ENCODE results near the gene TIMM13. TPM values are rescaled to one million over a fixed set of nuclear protein-coding genes. Genes with fewer than 3 reads are reported as not detected.

TIMM13 gene
- polyA plus RNA-seq, 1 donor (not counting 4 experiments of a cell fraction or from before 2014, with no cell fraction given): 45.0 TPM

GRCh38 chr19:2443116-2443784 lies 15.9 kb upstream of the TIMM13 start:
- dilution Hi-C loops (cut with MboI; ENCODE audit: extremely low pct_ligation_motif_present, low sequenced_read_pairs): no loop called here
- H3K27ac ChIP-seq (ENCODE audit: control insufficient read depth, insufficient read depth, low read length): no peak overlapping the region
- H3K4me2 ChIP-seq (ENCODE audit: control insufficient read depth, extremely low read depth, insufficient read depth, low read depth, low read length): no peak overlapping the region
- no peak overlapping the region for H3K4me3 ChIP-seq (ENCODE audit: control insufficient read depth in 2 of 3, extremely low read depth in 1 of 3, insufficient read depth in 2 of 3, low read depth in 1 of 3, low read length in 3 of 3)
- no peak for FAIRE-seq
- H3K9me3 ChIP-seq (ENCODE audit: control insufficient read depth, low read depth, low read length): no peaks in the 10 kb centered on the region
- no peak for TF ChIP-seq CTCF (optimal IDR thresholded peaks at IDR 0.05 in 1 of 3, IDR thresholded peaks at IDR 0.05 in 1 of 3, conservative IDR thresholded peaks at IDR 0.05 in 1 of 3; ENCODE audit: extremely low read depth in 1 of 3, insufficient read depth in 2 of 3, low read length in 3 of 3)
- no peak for TF ChIP-seq EZH2 (IDR thresholded peaks at IDR 0.05; ENCODE audit: low read length)
- H3K36me3 ChIP-seq (ENCODE audit: control insufficient read depth in 2 of 2, extremely low read depth in 1 of 2, insufficient read depth in 2 of 2, low read length in 2 of 2): peaks cover 10 to 34% of the 10 kb centered on the region in 2 experiments
- peaks cover 10% of the 10 kb centered on the region for H4K20me1 ChIP-seq (ENCODE audit: control insufficient read depth, extremely low read depth, insufficient read depth, low read length)
- no peaks in the 10 kb centered on the region for H3K4me1 ChIP-seq (ENCODE audit: control insufficient read depth, extremely low read depth, insufficient read depth, low read length)
- no peak overlapping the region for H2AFZ ChIP-seq (ENCODE audit: control insufficient read depth, low read length)
- H3K9me1 ChIP-seq (ENCODE audit: control insufficient read depth, extremely low read depth, insufficient read depth, low read length): no peaks in the 10 kb centered on the region
- DNase-seq (ENCODE audit: low read depth, low spot score): no peak
- H3K79me2 ChIP-seq (ENCODE audit: control insufficient read depth, insufficient read depth, low read length): peaks cover 74% of the 10 kb centered on the region
- no peak overlapping the region for H3K9ac ChIP-seq (ENCODE audit: control insufficient read depth, extremely low read depth, insufficient read depth, low read length)
- H3K27me3 ChIP-seq (ENCODE audit: control insufficient read depth, extremely low read depth, insufficient read depth, low read length): no peaks in the 10 kb centered on the region

- no peaks in the 10 kb centered on the region for H3K27me3 ChIP-seq (ENCODE audit: control insufficient read depth, extremely low read depth, insufficient read depth, low read length)
- no peak for TF ChIP-seq CTCF (optimal IDR thresholded peaks at IDR 0.05 in 1 of 3, IDR thresholded peaks at IDR 0.05 in 1 of 3, conservative IDR thresholded peaks at IDR 0.05 in 1 of 3; ENCODE audit: extremely low read depth in 1 of 3, insufficient read depth in 2 of 3, low read length in 3 of 3)
- no peak for TF ChIP-seq EZH2 (IDR thresholded peaks at IDR 0.05; ENCODE audit: low read length)
- no peak overlapping the region for H3K9ac ChIP-seq (ENCODE audit: control insufficient read depth, extremely low read depth, insufficient read depth, low read length)
- H3K4me2 ChIP-seq (ENCODE audit: control insufficient read depth, extremely low read depth, insufficient read depth, low read depth, low read length): no peak overlapping the region
- H3K79me2 ChIP-seq (ENCODE audit: control insufficient read depth, insufficient read depth, low read length): peaks cover 61% of the 10 kb centered on the region
- no peak for FAIRE-seq
- dilution Hi-C loops (cut with MboI; ENCODE audit: extremely low pct_ligation_motif_present, low sequenced_read_pairs): no loop called here
- no peak overlapping the region for H2AFZ ChIP-seq (ENCODE audit: control insufficient read depth, low read length)
- H3K4me1 ChIP-seq (ENCODE audit: control insufficient read depth, extremely low read depth, insufficient read depth, low read length): no peaks in the 10 kb centered on the region
- H3K36me3 ChIP-seq (ENCODE audit: control insufficient read depth in 2 of 2, extremely low read depth in 1 of 2, insufficient read depth in 2 of 2, low read length in 2 of 2): peaks cover 16 to 41% of the 10 kb centered on the region in 2 experiments
- H4K20me1 ChIP-seq (ENCODE audit: control insufficient read depth, extremely low read depth, insufficient read depth, low read length): peaks cover 10% of the 10 kb centered on the region
- DNase-seq (ENCODE audit: low read depth, low spot score): no peak
- H3K9me3 ChIP-seq (ENCODE audit: control insufficient read depth, low read depth, low read length): no peaks in the 10 kb centered on the region
- no peaks in the 10 kb centered on the region for H3K9me1 ChIP-seq (ENCODE audit: control insufficient read depth, extremely low read depth, insufficient read depth, low read length)
- H3K27ac ChIP-seq (ENCODE audit: control insufficient read depth, insufficient read depth, low read length): no peak overlapping the region
- H3K4me3 ChIP-seq (ENCODE audit: control insufficient read depth in 2 of 3, extremely low read depth in 1 of 3, insufficient read depth in 2 of 3, low read depth in 1 of 3, low read length in 3 of 3): no peak overlapping the region
Measured at GRCh38 chr19:2441096-2441752, 13.8 kb upstream of the TIMM13 start.
